Keratinocyte (primary cell): ENCODE data around the gene PARL.

Experiments used
- CTCF ChIP-seq, 3 experiments: IDR thresholded peaks in 1 of 3; conservative IDR thresholded peaks in 1 of 3; optimal IDR thresholded peaks in 1 of 3; 2 replicates in 2 of 3; 3 replicates in 1 of 3; pipeline versions ENCODE3 to v1.5.1; 2011; ENCODE audit warnings: low read length in 3 of 3, mild to moderate bottlenecking in 3 of 3, moderate library complexity in 2 of 3, control low read depth in 1 of 3, inconsistent platforms in 1 of 3; ENCODE audit not compliant: insufficient read depth in 2 of 3; ENCODE audit errors: extremely low read depth in 1 of 3
- EZH2 ChIP-seq: IDR thresholded peaks from one replicate; pipeline ENCODE4 v1.6.1; 2012; ENCODE audit warnings: inconsistent platforms, mild to moderate bottlenecking, low read length, moderate library complexity

- TF ChIP-seq EZH2 = no peak
- no peak for TF ChIP-seq CTCF (optimal IDR thresholded peaks at IDR 0.05 in 1 of 3, IDR thresholded peaks at IDR 0.05 in 1 of 3, conservative IDR thresholded peaks at IDR 0.05 in 1 of 3; ENCODE audit: extremely low read depth in 1 of 3, insufficient read depth in 2 of 3, low read length in 3 of 3)
Observed at GRCh38 chr3:183819831-183820230, 64.8 kb downstream of the PARL start.
